GM18507 (cell line): ENCODE data around the gene PITPNM3.
"Not testable (repeated sequence)": the region's sequence is repeated elsewhere in the genome, so short reads cannot be mapped to it uniquely, and the experiment has no call there.

Source experiments
- DNase-seq: peaks from one replicate; pipeline ENCODE4 v3.0.0; 2011; ENCODE audit warnings: low read depth; ENCODE audit not compliant: insufficient read length; ENCODE audit errors: extremely low spot score
- FAIRE-seq: peaks from 2 replicates; lab custom pipeline; 2011; peaks lifted over from hg19 to GRCh38; lab: Jason Lieb, UNC

PITPNM3 gene

GRCh38 chr17:6556121-6557039, at the start of gene PITPNM3:
PITPNM3 (minus strand) TSS chr17:6556555; CDS start chr17:6556406, 149 bp downstream.
- FAIRE-seq: no peak
- DNase-seq: no peak

- FAIRE-seq: no peak
Measured at GRCh38 chr17:6605142-6605541, 48.8 kb upstream of the PITPNM3 start.

GRCh38 chr17:6603744-6604325, 47.5 kb upstream of the PITPNM3 start:
- DNase-seq (no peak), FAIRE-seq (no peak)

More at GRCh38 chr17:6605142-6605541, 48.8 kb upstream of the PITPNM3 start:
- no peak for DNase-seq

GRCh38 chr17:6602141-6602540, 45.8 kb upstream of the PITPNM3 start:
- no peak for FAIRE-seq
- no peak for DNase-seq

- FAIRE-seq (no peak), DNase-seq (no peak)
Measured at GRCh38 chr17:6599364-6599763, 43.0 kb upstream of the PITPNM3 start.

GRCh38 chr17:6597727-6598126, 41.4 kb upstream of the PITPNM3 start:
- no peak for FAIRE-seq
- no peak for DNase-seq

GRCh38 chr17:6596941-6597340, 40.6 kb upstream of the PITPNM3 start:
- no peak for DNase-seq

GRCh38 chr17:6596511-6596910, 40.2 kb upstream of the PITPNM3 start:
- no peak for FAIRE-seq

More at GRCh38 chr17:6596941-6597340, 40.6 kb upstream of the PITPNM3 start:
- no peak for FAIRE-seq

GRCh38 chr17:6596081-6596480, 39.7 kb upstream of the PITPNM3 start:
- FAIRE-seq: no peak
- DNase-seq: no peak

More at GRCh38 chr17:6596511-6596910, 40.2 kb upstream of the PITPNM3 start:
- DNase-seq: no peak

GRCh38 chr17:6593371-6593770, 37.0 kb upstream of the PITPNM3 start:
- DNase-seq, FAIRE-seq: not testable (repeated sequence)

- FAIRE-seq: no peak
Measured at GRCh38 chr17:6592173-6592572, 35.8 kb upstream of the PITPNM3 start.

GRCh38 chr17:6591599-6592158, 35.3 kb upstream of the PITPNM3 start:
- DNase-seq: no peak
- FAIRE-seq: no peak

More at GRCh38 chr17:6592173-6592572, 35.8 kb upstream of the PITPNM3 start:
- no peak for DNase-seq

GRCh38 chr17:6589266-6589946, 33.1 kb upstream of the PITPNM3 start:
- DNase-seq (no peak), FAIRE-seq (no peak)

- no peak for FAIRE-seq
- no peak for DNase-seq
Measured at GRCh38 chr17:6588165-6588564, 31.8 kb upstream of the PITPNM3 start.

GRCh38 chr17:6587310-6587709, 31.0 kb upstream of the PITPNM3 start:
- DNase-seq: no peak
- no peak for FAIRE-seq

GRCh38 chr17:6583411-6583810, 27.1 kb upstream of the PITPNM3 start:
- DNase-seq (no peak), FAIRE-seq (no peak)

- no peak for FAIRE-seq
- DNase-seq: no peak
Measured at GRCh38 chr17:6580625-6581024, 24.3 kb upstream of the PITPNM3 start.

GRCh38 chr17:6578491-6578890, 22.1 kb upstream of the PITPNM3 start:
- DNase-seq (no peak), FAIRE-seq (no peak)

GRCh38 chr17:6577686-6578263, 21.4 kb upstream of the PITPNM3 start:
- FAIRE-seq: no peak

More at GRCh38 chr17:6577686-6578263, 21.4 kb upstream of the PITPNM3 start:
- DNase-seq: no peak
